Measurements from ENCODE around the gene PDGFC. TPM values are rescaled to one million over a fixed set of nuclear protein-coding genes. Genes with fewer than 3 reads are reported as not detected.
A peak's percentile ranks its signal among the peaks of the same experiment; 100 is the strongest.
"Not testable (repeated sequence)": the region's sequence is repeated elsewhere in the genome, so short reads cannot be mapped to it uniquely, and the experiment has no call there.

Gene PDGFC
- total RNA-seq, 1 donor from 2014 or later: 70.9 TPM

GRCh38 chr4:156939801-156940200 is 31.8 kb downstream of the PDGFC start:
- H3K36me3 Mint-ChIP-seq (ENCODE audit: low read depth): peaks cover 7% of the 10 kb centered on the region
- no peaks in the 10 kb centered on the region for H3K27me3 Mint-ChIP-seq (ENCODE audit: low read depth)
- no peak for TF ChIP-seq CTCF (IDR thresholded peaks at IDR 0.05)
- peak overlapping the region; percentile 65 for H3K27ac Mint-ChIP-seq (ENCODE audit: unreplicated experiment)
- H3K9me3 Mint-ChIP-seq (ENCODE audit: low read depth): peaks cover 8% of the 10 kb centered on the region
- H3K4me3 Mint-ChIP-seq (ENCODE audit: unreplicated experiment): no peak overlapping the region
- peaks cover 64% of the 10 kb centered on the region for H3K4me1 Mint-ChIP-seq (ENCODE audit: low read depth)
- no peak for DNase-seq (ENCODE audit: low spot score)

GRCh38 chr4:156939139-156939538 is 32.5 kb downstream of the PDGFC start:
- Mint-ChIP-seq H3K9me3 (ENCODE audit: low read depth) (peaks cover 8% of the 10 kb centered on the region), H3K27me3 (ENCODE audit: low read depth) (no peaks in the 10 kb centered on the region), H3K36me3 (ENCODE audit: low read depth) (peaks cover 7% of the 10 kb centered on the region), H3K4me3 (ENCODE audit: unreplicated experiment) (no peak overlapping the region), H3K27ac (ENCODE audit: unreplicated experiment) (peak overlapping the region; percentile 65), H3K4me1 (ENCODE audit: low read depth) (peaks cover 58% of the 10 kb centered on the region)
- TF ChIP-seq CTCF (IDR thresholded peaks at IDR 0.05): no peak
- DNase-seq (ENCODE audit: low spot score): no peak

- no peak for TF ChIP-seq CTCF (IDR thresholded peaks at IDR 0.05)
- H3K36me3 Mint-ChIP-seq (ENCODE audit: low read depth): peaks cover 7% of the 10 kb centered on the region
- peak overlapping the region; percentile 96 for H3K27ac Mint-ChIP-seq (ENCODE audit: unreplicated experiment)
- no peak overlapping the region for H3K4me3 Mint-ChIP-seq (ENCODE audit: unreplicated experiment)
- H3K9me3 Mint-ChIP-seq (ENCODE audit: low read depth): peaks cover 11% of the 10 kb centered on the region
- no peak for DNase-seq (ENCODE audit: low spot score)
- no peaks in the 10 kb centered on the region for H3K27me3 Mint-ChIP-seq (ENCODE audit: low read depth)
- peaks cover 44% of the 10 kb centered on the region for H3K4me1 Mint-ChIP-seq (ENCODE audit: low read depth)
Measured at GRCh38 chr4:156934259-156934635, 37.4 kb downstream of the PDGFC start.

- Mint-ChIP-seq H3K9me3 (ENCODE audit: low read depth) (peaks cover 11% of the 10 kb centered on the region), H3K4me3 (ENCODE audit: unreplicated experiment) (no peak overlapping the region), H3K36me3 (ENCODE audit: low read depth) (peaks cover 7% of the 10 kb centered on the region), H3K4me1 (ENCODE audit: low read depth) (peaks cover 46% of the 10 kb centered on the region), H3K27ac (ENCODE audit: unreplicated experiment) (peak overlapping the region; percentile 96), H3K27me3 (ENCODE audit: low read depth) (no peaks in the 10 kb centered on the region)
- DNase-seq (ENCODE audit: low spot score): no peak
- no peak for TF ChIP-seq CTCF (IDR thresholded peaks at IDR 0.05)
Measured at GRCh38 chr4:156933633-156934258, 37.9 kb downstream of the PDGFC start.

GRCh38 chr4:156932360-156932759 is 39.2 kb downstream of the PDGFC start:
- Mint-ChIP-seq H3K36me3 (ENCODE audit: low read depth) (peaks cover 12% of the 10 kb centered on the region), H3K9me3 (ENCODE audit: low read depth) (peaks cover 16% of the 10 kb centered on the region), H3K27ac (ENCODE audit: unreplicated experiment) (peak overlapping the region; percentile 91), H3K4me1 (ENCODE audit: low read depth) (peaks cover 53% of the 10 kb centered on the region)
- not testable (repeated sequence) for DNase-seq (ENCODE audit: low spot score); H3K27me3 Mint-ChIP-seq (ENCODE audit: low read depth); H3K4me3 Mint-ChIP-seq (ENCODE audit: unreplicated experiment)

GRCh38 chr4:156931267-156931666 is 40.3 kb downstream of the PDGFC start:
- H3K36me3 Mint-ChIP-seq (ENCODE audit: low read depth): peaks cover 8% of the 10 kb centered on the region
- no peak for DNase-seq (ENCODE audit: low spot score)
- no peak for TF ChIP-seq CTCF (IDR thresholded peaks at IDR 0.05)
- H3K27ac Mint-ChIP-seq (ENCODE audit: unreplicated experiment): peak overlapping the region; percentile 91
- no peak overlapping the region for H3K4me3 Mint-ChIP-seq (ENCODE audit: unreplicated experiment)
- H3K4me1 Mint-ChIP-seq (ENCODE audit: low read depth): peaks cover 46% of the 10 kb centered on the region
- H3K27me3 Mint-ChIP-seq (ENCODE audit: low read depth): no peaks in the 10 kb centered on the region
- peaks cover 10% of the 10 kb centered on the region for H3K9me3 Mint-ChIP-seq (ENCODE audit: low read depth)
